Osteocyte (in vitro differentiated cells): ENCODE results near the gene PUM1. TPM values are rescaled to one million over a fixed set of nuclear protein-coding genes. Genes with fewer than 3 reads are reported as not detected.
A peak's percentile ranks its signal among the peaks of the same experiment; 100 is the strongest.
"Not testable (repeated sequence)": the region's sequence is repeated elsewhere in the genome, so short reads cannot be mapped to it uniquely, and the experiment has no call there.

Source experiments
- DNase-seq: peaks from one replicate; pipeline ENCODE4 v3.0.0; 2021; ENCODE audit warnings: mixed read lengths; ENCODE audit not compliant: unreplicated experiment; ENCODE audit errors: extremely low spot score
- H3K27ac Mint-ChIP-seq: one replicate; pipeline ENCODE4 v1.8.0; 2021; ENCODE audit warnings: mild to moderate bottlenecking, mixed read lengths; ENCODE audit not compliant: unreplicated experiment
- H3K27me3 Mint-ChIP-seq: one replicate; pipeline ENCODE4 v1.8.0; 2021; ENCODE audit warnings: mixed read lengths; ENCODE audit not compliant: unreplicated experiment
- H3K36me3 Mint-ChIP-seq: one replicate; pipeline ENCODE4 v1.8.0; 2021; ENCODE audit warnings: mixed read lengths; ENCODE audit not compliant: unreplicated experiment
- H3K4me1 Mint-ChIP-seq: one replicate; pipeline ENCODE4 v1.8.0; 2021; ENCODE audit warnings: mixed read lengths; ENCODE audit not compliant: unreplicated experiment
- H3K4me3 Mint-ChIP-seq: one replicate; pipeline ENCODE4 v1.8.0; 2021; ENCODE audit warnings: mild to moderate bottlenecking, moderate library complexity, mixed read lengths; ENCODE audit not compliant: unreplicated experiment
- H3K9me3 Mint-ChIP-seq: one replicate; pipeline ENCODE4 v1.8.0; 2021; ENCODE audit warnings: mixed read lengths; ENCODE audit not compliant: unreplicated experiment
- total RNA-seq: library from RNA; stranded (reverse); gene quantifications from 2 replicates; pipeline ENCODE4 v1.2.1, GENCODE V29; 2021
- TF ChIP-seq, protein P1 (sequence below): fragments of 200-600 bp; sonication (generic); IDR thresholded peaks from 2 replicates; pipeline ENCODE4 v1.5.0; 2021; ENCODE audit warnings: antibody characterized with exemption, mild to moderate bottlenecking, moderate library complexity

Gene PUM1
- total RNA-seq, 1 donor from 2014 or later, result 145 TPM

DNA sequence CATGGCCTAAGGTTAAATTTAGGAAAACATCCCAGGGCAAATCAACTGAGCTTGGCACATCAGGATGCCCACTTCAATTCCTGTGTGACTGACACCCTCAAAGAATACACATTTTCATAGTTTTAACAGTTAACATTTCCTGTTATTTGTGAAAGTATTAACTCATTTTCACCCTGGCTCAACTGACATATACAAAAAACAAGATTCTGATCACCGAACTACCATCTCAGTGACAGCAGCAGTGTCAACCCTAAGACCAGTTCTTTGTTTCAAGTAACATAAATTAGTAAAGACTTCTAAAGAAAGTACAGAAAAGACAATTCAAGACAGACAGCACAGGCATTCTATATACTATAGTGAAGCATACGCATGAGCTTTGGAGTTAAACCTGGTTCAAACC, 88.0 kb downstream of the PUM1 start:
- Mint-ChIP-seq H3K36me3 (peaks cover 48% of the 10 kb centered on the region), H3K27me3 (no peaks in the 10 kb centered on the region), H3K9me3 (no peaks in the 10 kb centered on the region), H3K4me3 (no peak overlapping the region), H3K4me1 (peaks cover 57% of the 10 kb centered on the region), H3K27ac (peak overlapping the region; percentile 66)
- TF ChIP-seq, protein P1, sequence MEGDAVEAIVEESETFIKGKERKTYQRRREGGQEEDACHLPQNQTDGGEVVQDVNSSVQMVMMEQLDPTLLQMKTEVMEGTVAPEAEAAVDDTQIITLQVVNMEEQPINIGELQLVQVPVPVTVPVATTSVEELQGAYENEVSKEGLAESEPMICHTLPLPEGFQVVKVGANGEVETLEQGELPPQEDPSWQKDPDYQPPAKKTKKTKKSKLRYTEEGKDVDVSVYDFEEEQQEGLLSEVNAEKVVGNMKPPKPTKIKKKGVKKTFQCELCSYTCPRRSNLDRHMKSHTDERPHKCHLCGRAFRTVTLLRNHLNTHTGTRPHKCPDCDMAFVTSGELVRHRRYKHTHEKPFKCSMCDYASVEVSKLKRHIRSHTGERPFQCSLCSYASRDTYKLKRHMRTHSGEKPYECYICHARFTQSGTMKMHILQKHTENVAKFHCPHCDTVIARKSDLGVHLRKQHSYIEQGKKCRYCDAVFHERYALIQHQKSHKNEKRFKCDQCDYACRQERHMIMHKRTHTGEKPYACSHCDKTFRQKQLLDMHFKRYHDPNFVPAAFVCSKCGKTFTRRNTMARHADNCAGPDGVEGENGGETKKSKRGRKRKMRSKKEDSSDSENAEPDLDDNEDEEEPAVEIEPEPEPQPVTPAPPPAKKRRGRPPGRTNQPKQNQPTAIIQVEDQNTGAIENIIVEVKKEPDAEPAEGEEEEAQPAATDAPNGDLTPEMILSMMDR, result no peak
- DNase-seq, result no peak

DNA sequence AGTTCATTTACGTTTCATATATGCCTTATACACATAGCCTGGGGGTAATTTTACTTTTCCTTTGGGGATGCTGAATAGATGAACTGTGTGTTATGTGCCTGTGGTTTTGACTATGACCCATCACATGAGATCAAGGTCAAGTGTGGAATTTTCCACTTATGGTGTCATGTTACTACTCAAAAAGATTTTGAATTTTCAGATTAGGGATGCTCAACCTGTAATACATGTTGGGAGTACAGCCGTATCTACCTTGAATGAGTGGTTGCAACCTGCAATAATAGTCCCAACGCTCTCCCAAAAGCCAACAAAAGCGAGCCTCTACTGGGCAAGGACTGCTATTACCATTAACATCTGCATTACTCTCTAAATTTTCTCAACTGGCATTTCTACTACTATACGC, 88.4 kb downstream of the PUM1 start:
- TF ChIP-seq, protein P1, result peak; percentile 52
- DNase-seq, result no peak
- H3K36me3 Mint-ChIP-seq, result peaks cover 46% of the 10 kb centered on the region
- peaks cover 53% of the 10 kb centered on the region for H3K4me1 Mint-ChIP-seq
- H3K4me3 Mint-ChIP-seq, result no peak overlapping the region
- peak overlapping the region; percentile 66 for H3K27ac Mint-ChIP-seq
- no peaks in the 10 kb centered on the region for H3K9me3 Mint-ChIP-seq
- H3K27me3 Mint-ChIP-seq, result no peaks in the 10 kb centered on the region

DNA sequence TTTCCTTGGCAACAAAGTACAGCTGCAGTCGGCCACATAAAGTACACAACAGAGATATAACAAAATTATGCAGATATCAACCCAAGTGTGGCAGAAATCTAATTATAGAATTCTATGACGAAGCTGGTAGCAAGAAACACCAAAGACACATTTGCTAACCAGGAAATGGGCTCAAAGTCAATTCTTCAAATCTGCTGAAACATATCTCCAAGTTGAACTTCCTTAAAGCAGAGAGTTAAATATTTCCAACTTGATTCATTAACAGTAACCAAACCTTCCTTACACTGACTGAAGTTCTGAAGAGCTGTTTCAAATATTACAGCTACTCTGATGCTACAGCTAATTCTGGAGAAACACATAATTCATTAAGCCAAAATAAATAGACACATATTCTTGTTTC, 89.4 kb downstream of the PUM1 start:
- Mint-ChIP-seq H3K36me3 (peaks cover 51% of the 10 kb centered on the region), H3K4me3 (no peak overlapping the region), H3K27me3 (no peaks in the 10 kb centered on the region), H3K4me1 (peaks cover 49% of the 10 kb centered on the region), H3K27ac (no peak overlapping the region), H3K9me3 (no peaks in the 10 kb centered on the region)
- TF ChIP-seq, protein P1, result no peak
- DNase-seq, result no peak

- H3K27ac Mint-ChIP-seq, result no peak overlapping the region
- H3K4me1 Mint-ChIP-seq, result peaks cover 45% of the 10 kb centered on the region
- no peak overlapping the region for H3K4me3 Mint-ChIP-seq
- DNase-seq, result no peak
- H3K27me3 Mint-ChIP-seq, result no peaks in the 10 kb centered on the region
- no peaks in the 10 kb centered on the region for H3K9me3 Mint-ChIP-seq
- peaks cover 43% of the 10 kb centered on the region for H3K36me3 Mint-ChIP-seq
- TF ChIP-seq, protein P1, result no peak
These were observed 90.3 kb downstream of the PUM1 start for GRCh38 chr1:30975217-30975616.

DNA sequence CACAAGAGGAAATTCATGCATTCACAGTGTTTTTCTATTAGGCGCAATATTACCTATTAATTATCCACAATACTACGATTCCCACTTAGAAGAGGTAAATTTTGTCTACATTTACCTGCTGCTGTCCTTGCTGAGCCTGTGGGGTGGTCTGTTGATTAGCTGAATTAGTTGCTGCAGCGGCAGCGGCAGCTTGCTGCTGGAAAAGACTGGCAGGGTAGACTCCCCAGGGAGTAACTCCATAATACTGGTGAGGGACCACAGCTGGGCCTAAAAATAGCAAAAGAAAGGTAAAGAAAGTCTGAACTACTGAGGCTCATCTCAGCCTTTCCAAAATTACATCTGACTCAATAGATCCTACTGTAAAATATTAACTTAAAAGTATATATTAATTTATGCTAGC, 91.0 kb downstream of the PUM1 start:
- no peak overlapping the region for H3K27ac Mint-ChIP-seq
- no peak for DNase-seq
- H3K4me1 Mint-ChIP-seq, result peaks cover 45% of the 10 kb centered on the region
- H3K9me3 Mint-ChIP-seq, result no peaks in the 10 kb centered on the region
- H3K4me3 Mint-ChIP-seq, result no peak overlapping the region
- peaks cover 38% of the 10 kb centered on the region for H3K36me3 Mint-ChIP-seq
- TF ChIP-seq, protein P1, result no peak
- no peaks in the 10 kb centered on the region for H3K27me3 Mint-ChIP-seq

GRCh38 chr1:30972349-30972748, 93.2 kb downstream of the PUM1 start:
- Mint-ChIP-seq H3K27ac (peak overlapping the region; percentile 10), H3K4me1 (peaks cover 43% of the 10 kb centered on the region), H3K36me3 (peaks cover 34% of the 10 kb centered on the region)
- H3K27me3 Mint-ChIP-seq, H3K4me3 Mint-ChIP-seq, H3K9me3 Mint-ChIP-seq, DNase-seq: not testable (repeated sequence)
